Activated CD4-positive, alpha-beta T cell treated with anti-CD3 and anti-CD28 coated beads for 36 hours (primary cell): ENCODE measurements around the gene SMYD3. TPM values are rescaled to one million over a fixed set of nuclear protein-coding genes. Genes with fewer than 3 reads are reported as not detected.

ENCODE experiments used
- ATAC-seq: fragments of 200-7000 bp; cut with Tn5 transposase; one replicate; pipeline ENCODE4 v1.10.0; 2021; ENCODE audit warnings: mild to moderate bottlenecking, moderate library complexity
- CTCF ChIA-PET: fragments of 350-600 bp; sonication (Branson Sonifier 250); formaldehyde crosslinking; loops from one replicate; lab custom pipeline; 2021; ENCODE audit warnings: antibody characterized with exemption; lab: Charles Lee
- POLR2A ChIA-PET: fragments of 350-600 bp; sonication (Branson Sonifier 250); formaldehyde crosslinking; loops from one replicate; lab custom pipeline; 2021; ENCODE audit warnings: antibody characterized with exemption, inconsistent platforms; lab: Charles Lee
- DNase-seq: peaks from one replicate; pipeline ENCODE4 v3.0.0-alpha.2; 2020
- H3K27ac Mint-ChIP-seq: one replicate; pipeline ENCODE4 v1.8.0; 2021; ENCODE audit warnings: mixed read lengths
- H3K27me3 Mint-ChIP-seq: one replicate; pipeline ENCODE4 v1.8.0; 2021; ENCODE audit warnings: mixed read lengths
- H3K36me3 Mint-ChIP-seq: one replicate; pipeline ENCODE4 v1.8.0; 2021; ENCODE audit warnings: low read depth, mixed read lengths
- H3K4me1 Mint-ChIP-seq: one replicate; pipeline ENCODE4 v1.8.0; 2021; ENCODE audit warnings: mixed read lengths
- H3K4me3 Mint-ChIP-seq: one replicate; pipeline ENCODE4 v1.8.0; 2021; ENCODE audit warnings: mild to moderate bottlenecking, moderate library complexity, mixed read lengths
- H3K9me3 Mint-ChIP-seq: one replicate; pipeline ENCODE4 v1.8.0; 2021; ENCODE audit warnings: low read depth, mixed read lengths
- intact Hi-C, 2 experiments: fragments of 100-400 bp; cut with DNase I in 1 of 2; cut with micrococcal nuclease in 1 of 2; formaldehyde crosslinking; loops; one replicate each; pipeline versions ENCODE4 v1.14.2 to v1.15.1; 2022 to 2024; cut with DNase I, micrococcal nuclease
- total RNA-seq, 2 experiments: library from RNA; stranded (reverse); gene quantifications; one replicate each; pipeline ENCODE4 v1.2.3, GENCODE V29; 2021

The SMYD3 gene
- 10 to 100 TPM; 17.2 to 18.4 TPM for total RNA-seq

- H3K27me3 Mint-ChIP-seq, result no peaks in the 10 kb centered on the region
- peak; percentile 93 for ATAC-seq
- peak within 1 kb of the TSS; percentile 78 for H3K4me3 Mint-ChIP-seq
- peak within 1 kb of the TSS; percentile 89 for H3K27ac Mint-ChIP-seq
- CTCF ChIA-PET, result interaction anchor here (0.6 to 2.2 kb wide), 5 partner anchors 9 to 65 kb away, joined by 3 to 12 read pairs (median 3); no protein-coding TSS in a partner anchor
- peak; percentile 84 for DNase-seq
- no peaks in the 10 kb centered on the region for H3K9me3 Mint-ChIP-seq
- H3K4me1 Mint-ChIP-seq, result peaks cover 26% of the 10 kb centered on the region
- POLR2A ChIA-PET, result interaction anchor here (0.6 kb wide), 1 partner anchor 1015 kb away, joined by 4 read pairs; no protein-coding TSS in a partner anchor
- intact Hi-C loops, result loop anchor here (1.0 to 5.0 kb wide), 6 partner anchors 59 to 825 kb away; partner anchors contain the start of genes CNST (in 2 of the 2), TFB2M (in 2 of the 2), SCCPDH (in 1 of the 2) and ZNF496 (in 1 of the 2)
- H3K36me3 Mint-ChIP-seq, result peaks cover 10% of the 10 kb centered on the region
Observed at GRCh38 chr1:246506674-246507481, at the start of gene SMYD3. TSS of gene SMYD3 (minus strand) at chr1:246507279.

- POLR2A ChIA-PET, result interaction anchor here (1.1 kb wide), 1 partner anchor 11 kb away, joined by 3 read pairs; the partner anchor contains the start of gene TFB2M
- H3K4me3 Mint-ChIP-seq, result no peak overlapping the region
- ATAC-seq (no peak), DNase-seq (no peak)
- H3K9me3 Mint-ChIP-seq, result no peaks in the 10 kb centered on the region
- no peaks in the 10 kb centered on the region for H3K4me1 Mint-ChIP-seq
- intact Hi-C loops, result no loop called here
- CTCF ChIA-PET, result interaction anchor here (0.6 kb wide), 1 partner anchor 304 kb away, joined by 4 read pairs; no protein-coding TSS in a partner anchor
- peaks cover 52% of the 10 kb centered on the region for H3K36me3 Mint-ChIP-seq
- no peak overlapping the region for H3K27ac Mint-ChIP-seq
- no peaks in the 10 kb centered on the region for H3K27me3 Mint-ChIP-seq
Observed at GRCh38 chr1:246554201-246554600, 47.1 kb upstream of the SMYD3 start.

GRCh38 chr1:246552110-246552509 is 45.0 kb upstream of the SMYD3 start:
- H3K27me3 Mint-ChIP-seq, result no peaks in the 10 kb centered on the region
- peaks cover 52% of the 10 kb centered on the region for H3K36me3 Mint-ChIP-seq
- no peak overlapping the region for H3K4me3 Mint-ChIP-seq
- POLR2A ChIA-PET, result no interaction called here
- intact Hi-C loops, result no loop called here
- ATAC-seq (no peak), DNase-seq (no peak)
- no peaks in the 10 kb centered on the region for H3K9me3 Mint-ChIP-seq
- H3K4me1 Mint-ChIP-seq, result peaks cover 3% of the 10 kb centered on the region
- H3K27ac Mint-ChIP-seq, result no peak overlapping the region
- CTCF ChIA-PET, result interaction anchor here (0.6 to 0.7 kb wide), 2 partner anchors 202 to 818 kb away, joined by 3 read pairs; no protein-coding TSS in a partner anchor

GRCh38 chr1:246550402-246550801 is 43.3 kb upstream of the SMYD3 start:
- no peak overlapping the region for H3K4me3 Mint-ChIP-seq
- no peaks in the 10 kb centered on the region for H3K9me3 Mint-ChIP-seq
- no peaks in the 10 kb centered on the region for H3K27me3 Mint-ChIP-seq
- peaks cover 49% of the 10 kb centered on the region for H3K36me3 Mint-ChIP-seq
- H3K4me1 Mint-ChIP-seq, result peaks cover 3% of the 10 kb centered on the region
- POLR2A ChIA-PET, result no interaction called here
- intact Hi-C loops, result no loop called here
- DNase-seq, result no peak
- no peak overlapping the region for H3K27ac Mint-ChIP-seq
- CTCF ChIA-PET, result interaction anchor here (1.5 kb wide), 1 partner anchor 15 kb away, joined by 4 read pairs; no protein-coding TSS in a partner anchor
- no peak for ATAC-seq

GRCh38 chr1:246549665-246550064 is 42.6 kb upstream of the SMYD3 start:
- H3K27me3 Mint-ChIP-seq, result no peaks in the 10 kb centered on the region
- H3K9me3 Mint-ChIP-seq, result no peaks in the 10 kb centered on the region
- ChIA-PET CTCF (interaction anchor here (0.6 kb wide), 1 partner anchor 395 kb away, joined by 3 read pairs; no protein-coding TSS in a partner anchor), POLR2A (no interaction called here)
- peaks cover 3% of the 10 kb centered on the region for H3K4me1 Mint-ChIP-seq
- no peak overlapping the region for H3K4me3 Mint-ChIP-seq
- peaks cover 43% of the 10 kb centered on the region for H3K36me3 Mint-ChIP-seq
- no peak overlapping the region for H3K27ac Mint-ChIP-seq
- DNase-seq (no peak), ATAC-seq (no peak)
- intact Hi-C loops, result no loop called here

- no peak for ATAC-seq
- POLR2A ChIA-PET, result no interaction called here
- H3K36me3 Mint-ChIP-seq, result peaks cover 30% of the 10 kb centered on the region
Observed at GRCh38 chr1:246544001-246544400, 36.9 kb upstream of the SMYD3 start.

GRCh38 chr1:246540738-246541491 is 33.8 kb upstream of the SMYD3 start:
- ATAC-seq (no peak), DNase-seq (no peak)
- Mint-ChIP-seq H3K9me3 (no peaks in the 10 kb centered on the region), H3K4me3 (no peak overlapping the region), H3K4me1 (no peaks in the 10 kb centered on the region), H3K27ac (no peak overlapping the region), H3K27me3 (no peaks in the 10 kb centered on the region), H3K36me3 (peaks cover 23% of the 10 kb centered on the region)
- ChIA-PET CTCF (interaction anchor here (0.7 kb wide), 1 partner anchor 213 kb away, joined by 3 read pairs; no protein-coding TSS in a partner anchor), POLR2A (no interaction called here)
- intact Hi-C loops, result no loop called here

More at GRCh38 chr1:246544001-246544400, 36.9 kb upstream of the SMYD3 start:
- Mint-ChIP-seq H3K27ac (no peak overlapping the region), H3K9me3 (no peaks in the 10 kb centered on the region), H3K4me3 (no peak overlapping the region), H3K27me3 (no peaks in the 10 kb centered on the region), H3K4me1 (peaks cover 3% of the 10 kb centered on the region)
- CTCF ChIA-PET, result interaction anchor here (0.6 to 0.7 kb wide), 2 partner anchors 13 to 85 kb away, joined by 3 to 4 read pairs; no protein-coding TSS in a partner anchor
- intact Hi-C loops, result no loop called here
- DNase-seq, result no peak

- peaks cover 13% of the 10 kb centered on the region for H3K36me3 Mint-ChIP-seq
- DNase-seq (no peak), ATAC-seq (no peak)
- H3K9me3 Mint-ChIP-seq, result no peaks in the 10 kb centered on the region
- POLR2A ChIA-PET, result interaction anchor here (0.6 kb wide), 1 partner anchor 1273 kb away, joined by 9 read pairs; no protein-coding TSS in a partner anchor
- CTCF ChIA-PET, result no interaction called here
- H3K4me1 Mint-ChIP-seq, result no peaks in the 10 kb centered on the region
- intact Hi-C loops, result no loop called here
- no peaks in the 10 kb centered on the region for H3K27me3 Mint-ChIP-seq
- H3K4me3 Mint-ChIP-seq, result no peak overlapping the region
- H3K27ac Mint-ChIP-seq, result no peak overlapping the region
Observed at GRCh38 chr1:246537887-246538286, 30.8 kb upstream of the SMYD3 start.

- no peak overlapping the region for H3K4me3 Mint-ChIP-seq
- H3K9me3 Mint-ChIP-seq, result no peaks in the 10 kb centered on the region
- POLR2A ChIA-PET, result interaction anchor here (0.6 kb wide), 2 partner anchors 41 to 1272 kb away, joined by 3 to 9 read pairs; no protein-coding TSS in a partner anchor
- ATAC-seq, result no peak
- H3K27ac Mint-ChIP-seq, result no peak overlapping the region
- H3K4me1 Mint-ChIP-seq, result no peaks in the 10 kb centered on the region
- intact Hi-C loops, result no loop called here
- CTCF ChIA-PET, result no interaction called here
- no peak for DNase-seq
- H3K36me3 Mint-ChIP-seq, result peaks cover 13% of the 10 kb centered on the region
- H3K27me3 Mint-ChIP-seq, result no peaks in the 10 kb centered on the region
Observed at GRCh38 chr1:246537441-246537840, 30.4 kb upstream of the SMYD3 start.

- no peak for ATAC-seq
- H3K4me1 Mint-ChIP-seq, result no peaks in the 10 kb centered on the region
- H3K27me3 Mint-ChIP-seq, result no peaks in the 10 kb centered on the region
- intact Hi-C loops, result no loop called here
- H3K36me3 Mint-ChIP-seq, result peaks cover 4% of the 10 kb centered on the region
- H3K4me3 Mint-ChIP-seq, result no peak overlapping the region
- CTCF ChIA-PET, result interaction anchor here (0.6 to 0.8 kb wide), 2 partner anchors 32 to 1934 kb away, joined by 3 read pairs; partner anchors contain the start of genes CNST and TFB2M
- no peak overlapping the region for H3K27ac Mint-ChIP-seq
- H3K9me3 Mint-ChIP-seq, result peaks cover 9% of the 10 kb centered on the region
- no peak for DNase-seq
- POLR2A ChIA-PET, result no interaction called here
Observed at GRCh38 chr1:246534114-246534513, 27.0 kb upstream of the SMYD3 start.
